IMR-90 (cell line): ENCODE results near the gene ZBTB8A.

ENCODE experiments used
- BHLHE40 ChIP-seq: fragments of 150-350 bp; IDR thresholded peaks from 2 replicates; pipeline ENCODE4 v1.6.1; 2016; ENCODE audit warnings: mild to moderate bottlenecking, low read depth, low read length
- CHD1 ChIP-seq: IDR thresholded peaks from 2 replicates; pipeline ENCODE4 v1.6.1; 2012; ENCODE audit warnings: low read depth, low read length, improper control_type of control experiment
- CTCF ChIP-seq: conservative IDR thresholded peaks from 2 replicates; pipeline ENCODE4 v1.5.1; 2012; ENCODE audit warnings: mild to moderate bottlenecking, low read depth, low read length, improper control_type of control experiment
- ELK1 ChIP-seq: fragments of 150-350 bp; IDR thresholded peaks from 2 replicates; pipeline ENCODE4 v1.6.1; 2016; ENCODE audit warnings: low read depth, mild to moderate bottlenecking, low read length, moderate library complexity, borderline replicate concordance
- MXI1 ChIP-seq: IDR thresholded peaks from 2 replicates; pipeline ENCODE4 v1.6.1; 2012; ENCODE audit warnings: low read depth, mild to moderate bottlenecking, low read length, moderate library complexity, borderline replicate concordance
- POLR2A ChIP-seq: IDR thresholded peaks from 2 replicates; pipeline ENCODE4 v1.6.1; 2012; ENCODE audit warnings: mild to moderate bottlenecking, low read depth, low read length
- RAD21 ChIP-seq: IDR thresholded peaks from 2 replicates; pipeline ENCODE4 v1.6.1; 2012; ENCODE audit warnings: low read length, improper control_type of control experiment
- RCOR1 ChIP-seq: IDR thresholded peaks from 2 replicates; pipeline ENCODE4 v1.6.1; 2012; ENCODE audit warnings: mild to moderate bottlenecking, low read length, improper control_type of control experiment; ENCODE audit not compliant: insufficient replicate concordance
- RFX5 ChIP-seq: IDR thresholded peaks from 2 replicates; pipeline ENCODE4 v1.8.0; 2012; ENCODE audit warnings: low read depth, mild to moderate bottlenecking, low read length, moderate library complexity
- SMC3 ChIP-seq: fragments of 150-350 bp; IDR thresholded peaks from 2 replicates; pipeline ENCODE4 v1.6.1; 2016; ENCODE audit warnings: low read depth, mild to moderate bottlenecking, antibody characterized with exemption, low read length, moderate library complexity
- USF2 ChIP-seq: fragments of 150-350 bp; IDR thresholded peaks from 2 replicates; pipeline ENCODE4 v1.6.1; 2017; ENCODE audit warnings: mild to moderate bottlenecking, antibody characterized with exemption, low read length, low read depth

- TF ChIP-seq POLR2A: no peak
- no peak for TF ChIP-seq CTCF
- no peak for TF ChIP-seq RFX5
- no peak for TF ChIP-seq RCOR1
- no peak for TF ChIP-seq RAD21
- TF ChIP-seq CHD1: no peak
- no peak for TF ChIP-seq SMC3
- no peak for TF ChIP-seq USF2
- no peak for TF ChIP-seq ELK1
- no peak for TF ChIP-seq MXI1
- no peak for TF ChIP-seq BHLHE40
These were observed 96.5 kb downstream of the ZBTB8A start for GRCh38 chr1:32635508-32636277.
